ENCODE data around the gene SKP1. TPM values are rescaled to one million over a fixed set of nuclear protein-coding genes. Genes with fewer than 3 reads are reported as not detected.

Gene SKP1
- total RNA-seq, 1 donor from 2014 or later: 233 TPM

DNA sequence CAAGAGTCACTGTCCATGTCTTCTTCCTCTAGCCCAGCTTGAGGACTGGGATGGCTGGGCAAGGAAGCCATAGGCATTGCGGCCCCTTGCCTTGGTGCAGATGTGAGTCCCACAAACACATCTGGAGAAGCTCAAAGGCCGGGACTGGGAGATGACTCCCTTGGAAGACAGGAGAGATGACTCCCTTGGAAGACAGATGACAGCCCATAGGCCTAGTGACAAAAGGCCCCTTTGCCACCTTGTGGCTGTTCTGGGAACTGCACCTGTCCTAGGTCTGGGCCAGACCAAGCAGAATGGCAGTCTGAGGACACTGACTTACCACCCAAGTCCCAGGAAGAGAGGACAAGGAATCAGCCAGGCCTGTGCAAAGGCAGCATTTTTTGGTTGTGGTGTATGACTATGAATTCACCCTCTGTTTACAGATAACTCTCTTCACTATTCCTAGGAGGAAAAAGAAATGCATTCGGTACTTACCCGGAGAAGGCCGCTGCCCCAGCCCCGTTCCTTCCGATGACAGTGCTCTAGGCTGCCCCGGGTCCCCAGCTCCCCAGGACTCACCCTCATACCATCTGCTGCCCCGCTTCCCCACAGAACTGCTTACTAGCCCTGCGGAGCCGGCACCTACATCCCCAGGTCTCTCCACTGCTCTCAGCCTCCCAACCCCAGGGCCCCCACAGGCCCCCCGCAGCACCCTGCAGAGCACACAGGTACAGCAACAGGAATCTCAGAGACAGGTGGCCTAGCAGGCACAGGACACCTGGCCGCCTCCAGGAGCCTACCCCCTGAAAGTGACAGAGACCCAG lies 30.8 kb downstream of the SKP1 start:
- TF ChIP-seq, protein P1, sequence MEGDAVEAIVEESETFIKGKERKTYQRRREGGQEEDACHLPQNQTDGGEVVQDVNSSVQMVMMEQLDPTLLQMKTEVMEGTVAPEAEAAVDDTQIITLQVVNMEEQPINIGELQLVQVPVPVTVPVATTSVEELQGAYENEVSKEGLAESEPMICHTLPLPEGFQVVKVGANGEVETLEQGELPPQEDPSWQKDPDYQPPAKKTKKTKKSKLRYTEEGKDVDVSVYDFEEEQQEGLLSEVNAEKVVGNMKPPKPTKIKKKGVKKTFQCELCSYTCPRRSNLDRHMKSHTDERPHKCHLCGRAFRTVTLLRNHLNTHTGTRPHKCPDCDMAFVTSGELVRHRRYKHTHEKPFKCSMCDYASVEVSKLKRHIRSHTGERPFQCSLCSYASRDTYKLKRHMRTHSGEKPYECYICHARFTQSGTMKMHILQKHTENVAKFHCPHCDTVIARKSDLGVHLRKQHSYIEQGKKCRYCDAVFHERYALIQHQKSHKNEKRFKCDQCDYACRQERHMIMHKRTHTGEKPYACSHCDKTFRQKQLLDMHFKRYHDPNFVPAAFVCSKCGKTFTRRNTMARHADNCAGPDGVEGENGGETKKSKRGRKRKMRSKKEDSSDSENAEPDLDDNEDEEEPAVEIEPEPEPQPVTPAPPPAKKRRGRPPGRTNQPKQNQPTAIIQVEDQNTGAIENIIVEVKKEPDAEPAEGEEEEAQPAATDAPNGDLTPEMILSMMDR (IDR thresholded peaks at IDR 0.05; ENCODE audit: insufficient read depth, low read length, poor library complexity, severe bottlenecking): peak; percentile 88
- H3K27me3 ChIP-seq (ENCODE audit: control insufficient read depth, insufficient read depth, low read length): no peaks in the 10 kb centered on the region
- no peak for DNase-seq (ENCODE audit: low read depth)
- H3K4me3 ChIP-seq (ENCODE audit: low read depth, low read length): no peak overlapping the region
- H3K36me3 ChIP-seq (ENCODE audit: control insufficient read depth, insufficient read depth, low read length): peaks cover 3% of the 10 kb centered on the region

DNA sequence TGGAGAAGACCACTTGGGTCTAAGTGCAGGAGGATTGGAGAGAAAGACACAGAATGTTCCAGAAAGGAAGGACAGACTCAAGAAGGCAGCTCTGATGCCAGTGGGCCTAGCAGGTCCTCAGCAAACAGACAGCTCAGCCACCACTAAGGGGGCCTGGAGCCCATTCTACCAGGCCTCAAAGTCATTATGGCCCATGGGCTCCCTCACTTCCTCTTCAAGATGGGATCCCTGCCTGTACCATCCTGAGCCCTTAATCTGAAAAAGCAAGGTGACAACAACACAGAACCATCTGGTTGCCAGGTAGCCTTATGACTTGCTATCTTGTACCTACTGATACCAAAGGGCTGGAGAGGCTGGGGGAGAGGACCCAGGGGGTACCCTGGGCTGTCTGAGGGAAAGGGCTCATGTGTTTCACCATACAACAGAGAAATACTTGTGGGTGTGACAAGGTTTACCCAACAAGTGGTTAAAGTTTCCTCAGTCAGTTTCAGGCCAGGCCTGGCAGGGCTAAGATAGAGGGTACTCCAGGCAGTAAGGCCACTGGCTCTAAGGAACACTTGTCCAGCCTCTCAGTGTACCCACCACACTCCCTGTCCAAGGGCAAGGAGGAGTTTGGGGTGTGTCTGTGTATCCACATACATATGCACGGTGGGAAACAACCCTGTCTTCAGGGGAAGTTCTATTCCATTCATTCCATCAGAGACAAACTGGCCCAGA lies 31.6 kb downstream of the SKP1 start:
- Histone ChIP-seq H3K36me3 (ENCODE audit: control insufficient read depth, insufficient read depth, low read length) (peaks cover 3% of the 10 kb centered on the region), H3K27me3 (ENCODE audit: control insufficient read depth, insufficient read depth, low read length) (no peaks in the 10 kb centered on the region), H3K4me3 (ENCODE audit: low read depth, low read length) (no peak overlapping the region)
- TF ChIP-seq, protein P1 (IDR thresholded peaks at IDR 0.05; ENCODE audit: insufficient read depth, low read length, poor library complexity, severe bottlenecking): no peak
- DNase-seq (ENCODE audit: low read depth): no peak

DNA sequence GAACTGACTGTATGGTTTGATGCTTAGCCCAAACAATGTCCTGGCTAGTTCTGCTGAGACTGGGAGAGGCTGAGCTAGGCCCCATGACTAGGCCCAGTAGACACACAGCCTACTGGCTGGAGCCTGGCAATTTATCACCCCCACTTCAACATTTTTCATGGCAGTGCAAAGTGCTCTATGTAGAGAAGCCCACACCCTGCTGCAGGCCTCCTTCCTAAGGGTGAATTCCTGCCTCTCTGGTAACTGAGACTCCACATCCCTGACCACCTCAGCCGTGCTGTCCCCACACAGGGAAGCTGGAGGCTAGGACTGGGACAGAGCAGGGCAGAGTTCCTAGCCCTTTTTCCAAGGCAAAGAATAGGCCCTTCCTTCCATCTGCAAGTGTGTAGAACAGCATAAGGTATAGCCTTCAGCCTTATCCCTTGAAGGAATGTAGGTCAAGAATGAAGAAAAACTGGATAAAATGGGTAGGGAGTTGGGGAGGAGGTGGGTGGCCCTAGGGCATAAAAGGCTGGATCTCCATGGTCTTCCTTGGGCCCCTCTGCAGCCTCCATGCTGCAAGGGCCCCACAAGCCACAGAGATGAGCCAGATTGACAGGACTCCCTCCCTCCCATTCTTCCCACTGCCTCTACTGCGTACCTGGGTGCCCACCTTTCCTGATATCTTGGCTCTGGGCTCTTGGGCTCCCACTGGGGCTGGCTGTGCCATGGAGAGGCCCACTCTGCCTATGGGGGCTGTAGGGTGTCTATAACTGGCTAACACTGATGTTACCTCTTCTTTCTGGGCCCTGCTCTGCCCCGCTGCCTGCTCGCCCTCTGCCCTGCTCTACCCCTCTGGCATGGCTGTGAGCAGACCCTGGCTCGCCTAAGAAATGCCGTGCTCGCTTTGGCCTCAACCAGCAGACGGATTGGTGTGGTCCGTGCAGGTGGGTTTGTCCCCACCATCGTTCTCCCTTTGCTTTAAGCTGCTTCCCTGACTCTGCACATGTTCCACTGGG lies 32.5 kb downstream of the SKP1 start:
- TF ChIP-seq, protein P1 (IDR thresholded peaks at IDR 0.05; ENCODE audit: insufficient read depth, low read length, poor library complexity, severe bottlenecking): no peak
- peaks cover 3% of the 10 kb centered on the region for H3K36me3 ChIP-seq (ENCODE audit: control insufficient read depth, insufficient read depth, low read length)
- no peak for DNase-seq (ENCODE audit: low read depth)
- H3K4me3 ChIP-seq (ENCODE audit: low read depth, low read length): no peak overlapping the region
- H3K27me3 ChIP-seq (ENCODE audit: control insufficient read depth, insufficient read depth, low read length): no peaks in the 10 kb centered on the region

- Histone ChIP-seq H3K36me3 (ENCODE audit: control insufficient read depth, insufficient read depth, low read length) (peaks cover 3% of the 10 kb centered on the region), H3K4me3 (ENCODE audit: low read depth, low read length) (no peak overlapping the region), H3K27me3 (ENCODE audit: control insufficient read depth, insufficient read depth, low read length) (no peaks in the 10 kb centered on the region)
- DNase-seq (ENCODE audit: low read depth): no peak
- TF ChIP-seq, protein P1 (IDR thresholded peaks at IDR 0.05; ENCODE audit: insufficient read depth, low read length, poor library complexity, severe bottlenecking): no peak
Measured at GRCh38 chr5:134143431-134143830, 33.3 kb downstream of the SKP1 start.

DNA sequence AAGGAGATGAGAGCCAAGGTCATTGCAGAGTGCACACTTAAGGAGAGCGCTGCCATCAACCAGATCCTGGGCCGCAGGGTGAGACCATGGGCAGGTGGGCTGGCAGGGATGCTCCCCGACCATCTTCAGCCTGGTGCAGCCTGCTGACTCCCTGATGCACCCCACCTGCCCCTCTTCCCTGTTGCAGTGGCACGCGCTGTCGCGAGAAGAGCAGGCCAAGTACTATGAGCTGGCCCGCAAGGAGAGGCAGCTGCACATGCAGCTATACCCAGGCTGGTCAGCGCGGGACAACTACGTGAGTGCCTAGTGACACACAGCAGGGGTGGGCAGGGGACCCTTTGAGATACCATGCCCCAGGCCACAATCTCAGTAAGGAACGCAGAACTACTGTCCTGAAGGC lies 33.9 kb downstream of the SKP1 start:
- no peak overlapping the region for H3K4me3 ChIP-seq (ENCODE audit: low read depth, low read length)
- no peak for DNase-seq (ENCODE audit: low read depth)
- no peaks in the 10 kb centered on the region for H3K27me3 ChIP-seq (ENCODE audit: control insufficient read depth, insufficient read depth, low read length)
- peaks cover 3% of the 10 kb centered on the region for H3K36me3 ChIP-seq (ENCODE audit: control insufficient read depth, insufficient read depth, low read length)
- TF ChIP-seq, protein P1 (IDR thresholded peaks at IDR 0.05; ENCODE audit: insufficient read depth, low read length, poor library complexity, severe bottlenecking): no peak
